Measurements from ENCODE around the gene GTF2A2. TPM values are rescaled to one million over a fixed set of nuclear protein-coding genes. Genes with fewer than 3 reads are reported as not detected.
A peak's percentile ranks its signal among the peaks of the same experiment; 100 is the strongest.

GTF2A2 gene
- polyA plus RNA-seq, 3 donors: 126 to 166 (median 133) TPM

- Histone ChIP-seq H3K9me3 (replicated peaks in 1 of 2; ENCODE audit: control insufficient read depth in 1 of 2, insufficient read depth in 1 of 2, low read length in 2 of 2) (no peaks in the 10 kb centered on the region), H3K4me3 (replicated peaks in 1 of 3; ENCODE audit: low read depth in 2 of 3, low read length in 3 of 3) (no peak overlapping the region), H3K4me2 (replicated peaks; ENCODE audit: extremely low read depth, low read length, poor library complexity, severe bottlenecking) (no peak overlapping the region), H3K27me3 (ENCODE audit: control insufficient read depth in 2 of 2, insufficient read depth in 2 of 2, low read length in 2 of 2) (peaks cover 3 to 6% of the 10 kb centered on the region in 2 donors), H3K9ac (ENCODE audit: insufficient read depth, low read length, poor library complexity, severe bottlenecking) (no peak overlapping the region), H3K4me1 (ENCODE audit: control insufficient read depth in 1 of 2, insufficient read depth in 2 of 2, low read length in 2 of 2) (no peaks in the 10 kb centered on the region), H3K36me3 (replicated peaks in 1 of 2; ENCODE audit: control insufficient read depth in 1 of 2, insufficient read depth in 2 of 2, low read length in 2 of 2) (no peaks in the 10 kb centered on the region), H2AFZ (ENCODE audit: insufficient read depth, low read depth, low read length, poor library complexity, severe bottlenecking) (no peak overlapping the region), H3K27ac (ENCODE audit: low read depth in 1 of 2, low read length in 2 of 2) (no peak overlapping the region), H4K20me1 (ENCODE audit: insufficient read depth, low read length) (no peaks in the 10 kb centered on the region), H3K79me2 (ENCODE audit: insufficient read depth, low read length) (no peaks in the 10 kb centered on the region)
- Mint-ChIP-seq H3K27ac (no peak overlapping the region), H3K27me3 (ENCODE audit: low read depth in 3 of 3) (peaks cover 7 to 12% (median 8%) of the 10 kb centered on the region in 3 donors), H3K4me3 (no peak overlapping the region), H3K4me1 (no peaks in the 10 kb centered on the region), H3K36me3 (no peaks in the 10 kb centered on the region), H3K9me3 (no peaks in the 10 kb centered on the region)
- peak in 2 of 3 donors; percentile 2 to 10 for DNase-seq
- WGBS (ENCODE audit: insufficient coverage): 17% methylated on average over 2 of the region's 6 CpGs
- intact Hi-C loops (cut with micrococcal nuclease): no loop called here
- no peak for TF ChIP-seq CTCF (IDR thresholded peaks at IDR 0.05)
Measured at GRCh38 chr15:59622289-59622688, 35.0 kb downstream of the GTF2A2 start.

- Histone ChIP-seq H3K27me3 (ENCODE audit: control insufficient read depth in 2 of 2, insufficient read depth in 2 of 2, low read length in 2 of 2) (peaks cover 10% of the 10 kb centered on the region in 2 donors), H3K27ac (ENCODE audit: low read depth in 1 of 2, low read length in 2 of 2) (no peak overlapping the region), H3K36me3 (replicated peaks in 1 of 2; ENCODE audit: control insufficient read depth in 1 of 2, insufficient read depth in 2 of 2, low read length in 2 of 2) (no peaks in the 10 kb centered on the region), H3K4me3 (replicated peaks in 1 of 3; ENCODE audit: low read depth in 2 of 3, low read length in 3 of 3) (no peak overlapping the region), H2AFZ (ENCODE audit: insufficient read depth, low read depth, low read length, poor library complexity, severe bottlenecking) (peak overlapping the region; percentile 11), H3K9ac (ENCODE audit: insufficient read depth, low read length, poor library complexity, severe bottlenecking) (no peak overlapping the region), H3K4me1 (ENCODE audit: control insufficient read depth in 1 of 2, insufficient read depth in 2 of 2, low read length in 2 of 2) (peaks cover 5 to 7% of the 10 kb centered on the region in 2 donors), H4K20me1 (ENCODE audit: insufficient read depth, low read length) (no peaks in the 10 kb centered on the region), H3K9me3 (replicated peaks in 1 of 2; ENCODE audit: control insufficient read depth in 1 of 2, insufficient read depth in 1 of 2, low read length in 2 of 2) (no peaks in the 10 kb centered on the region), H3K79me2 (ENCODE audit: insufficient read depth, low read length) (no peaks in the 10 kb centered on the region), H3K4me2 (replicated peaks; ENCODE audit: extremely low read depth, low read length, poor library complexity, severe bottlenecking) (no peak overlapping the region)
- peak in 1 of 3 donors; percentile 5 for DNase-seq
- H3K36me3 Mint-ChIP-seq: peaks cover 0 to 2% of the 10 kb centered on the region in 2 donors
- H3K27ac Mint-ChIP-seq: no peak overlapping the region
- WGBS (ENCODE audit: insufficient coverage): 86% methylated on average over 2 of the region's 4 CpGs
- peaks cover 7 to 26% (median 17%) of the 10 kb centered on the region in 3 donors for H3K27me3 Mint-ChIP-seq (ENCODE audit: low read depth in 3 of 3)
- no peak for TF ChIP-seq CTCF (IDR thresholded peaks at IDR 0.05)
- intact Hi-C loops (cut with micrococcal nuclease): no loop called here
- peaks cover 0 to 5% (median 0%) of the 10 kb centered on the region in 7 donors for H3K9me3 Mint-ChIP-seq
- H3K4me1 Mint-ChIP-seq: peaks cover 8% of the 10 kb centered on the region
- no peak overlapping the region for H3K4me3 Mint-ChIP-seq
Measured at GRCh38 chr15:59618406-59618805, 38.9 kb downstream of the GTF2A2 start.
